Trophoblast cell (in vitro differentiated cells and primary cell): ENCODE measurements around the gene PCNT.

Experiments
- DNase-seq, 2 donors: peaks; one replicate each; pipeline ENCODE4 v3.0.0-alpha.2; 2016
- H2AFZ ChIP-seq: 2 replicates; pipeline ENCODE4 v1.6.1; 2013; ENCODE audit warnings: low read length, moderate library complexity, mild to moderate bottlenecking; ENCODE audit not compliant: insufficient read depth, poor library complexity
- H2AK5ac ChIP-seq: 2 replicates; pipeline ENCODE4 v1.6.1; 2013; ENCODE audit warnings: mild to moderate bottlenecking, low read length
- H2BK120ac ChIP-seq: 2 replicates; pipeline ENCODE4 v1.6.1; 2013; ENCODE audit warnings: low read length, mild to moderate bottlenecking, moderate library complexity; ENCODE audit not compliant: insufficient read depth, poor library complexity
- H2BK12ac ChIP-seq: 2 replicates; pipeline ENCODE4 v1.6.1; 2013; ENCODE audit warnings: mild to moderate bottlenecking, low read length, moderate library complexity
- H2BK5ac ChIP-seq: 2 replicates; pipeline ENCODE4 v1.6.1; 2013; ENCODE audit warnings: low read length, low read depth, moderate library complexity, mild to moderate bottlenecking; ENCODE audit not compliant: poor library complexity
- H3K14ac ChIP-seq: 2 replicates; pipeline ENCODE4 v1.6.1; 2013; ENCODE audit warnings: mild to moderate bottlenecking, low read length
- H3K18ac ChIP-seq: 2 replicates; pipeline ENCODE4 v1.6.1; 2013; ENCODE audit warnings: mild to moderate bottlenecking, low read length
- H3K23ac ChIP-seq: 2 replicates; pipeline ENCODE4 v1.6.1; 2013; ENCODE audit warnings: low read length
- H3K27ac ChIP-seq: 2 replicates; pipeline ENCODE4 v1.5.1; 2013; ENCODE audit warnings: low read depth, mild to moderate bottlenecking, inconsistent platforms, low read length, moderate library complexity
- H3K27me3 ChIP-seq: 2 replicates; pipeline ENCODE4 v1.6.1; 2013; ENCODE audit warnings: inconsistent platforms, mild to moderate bottlenecking, low read length, moderate library complexity; ENCODE audit not compliant: insufficient read depth
- H3K36me3 ChIP-seq, 2 experiments: 1 replicate in 1 of 2; 2 replicates in 1 of 2; pipeline ENCODE4 v1.6.1; 2013; ENCODE audit warnings: low read length in 2 of 2, mild to moderate bottlenecking in 2 of 2, moderate library complexity in 1 of 2; ENCODE audit not compliant: insufficient read depth in 2 of 2, control insufficient read depth in 1 of 2
- H3K4ac ChIP-seq: 2 replicates; pipeline ENCODE4 v1.6.1; 2013; ENCODE audit warnings: low read depth, mild to moderate bottlenecking, low read length, moderate library complexity
- H3K4me1 ChIP-seq, 2 experiments: 1 replicate in 1 of 2; 2 replicates in 1 of 2; pipeline ENCODE4 v1.6.1; 2013; ENCODE audit warnings: low read length in 2 of 2, mild to moderate bottlenecking in 2 of 2, moderate library complexity in 1 of 2; ENCODE audit not compliant: insufficient read depth in 2 of 2, control insufficient read depth in 1 of 2
- H3K4me2 ChIP-seq: 2 replicates; pipeline ENCODE4 v1.6.1; 2013; ENCODE audit warnings: inconsistent platforms, mild to moderate bottlenecking, low read length, moderate library complexity
- H3K4me3 ChIP-seq: 2 replicates; pipeline ENCODE4 v1.5.1; 2013; ENCODE audit warnings: mild to moderate bottlenecking, low read depth, low read length, inconsistent platforms
- H3K79me1 ChIP-seq: one replicate; pipeline ENCODE4 v1.6.1; 2013; ENCODE audit warnings: low read length
- H3K79me2 ChIP-seq: 2 replicates; pipeline ENCODE4 v1.6.1; 2013; ENCODE audit warnings: low read length, mild to moderate bottlenecking; ENCODE audit not compliant: control insufficient read depth, insufficient read depth, poor library complexity
- H3K9ac ChIP-seq: 2 replicates; pipeline ENCODE4 v1.6.1; 2013; ENCODE audit warnings: mild to moderate bottlenecking, low read length
- H3K9me3 ChIP-seq: 2 replicates; pipeline ENCODE4 v1.6.1; 2013; ENCODE audit warnings: low read depth, mild to moderate bottlenecking, control low read depth, inconsistent platforms, low read length; ENCODE audit not compliant: insufficient read depth
- H4K12ac ChIP-seq: 2 replicates; pipeline ENCODE4 v1.6.1; 2013; ENCODE audit warnings: low read depth, mild to moderate bottlenecking, low read length, moderate library complexity
- H4K8ac ChIP-seq: 2 replicates; pipeline ENCODE4 v1.6.1; 2013; ENCODE audit warnings: low read depth, mild to moderate bottlenecking, low read length, moderate library complexity
- H4K91ac ChIP-seq: one replicate; pipeline ENCODE4 v1.6.1; 2013; ENCODE audit warnings: low read depth, mild to moderate bottlenecking, low read length, moderate library complexity
- WGBS: extraction: QIAGEN DNeasy Blood & Tissue Kit; methylation state at CpG from one replicate; pipeline ENCODE4 v1.1.7; 2013; ENCODE audit warnings: missing lambda C conversion rate; ENCODE audit not compliant: insufficient read length, insufficient coverage; ENCODE audit errors: extremely low coverage; 5-methylcytosine and 5-hydroxymethylcytosine counted together

PCNT gene

DNA sequence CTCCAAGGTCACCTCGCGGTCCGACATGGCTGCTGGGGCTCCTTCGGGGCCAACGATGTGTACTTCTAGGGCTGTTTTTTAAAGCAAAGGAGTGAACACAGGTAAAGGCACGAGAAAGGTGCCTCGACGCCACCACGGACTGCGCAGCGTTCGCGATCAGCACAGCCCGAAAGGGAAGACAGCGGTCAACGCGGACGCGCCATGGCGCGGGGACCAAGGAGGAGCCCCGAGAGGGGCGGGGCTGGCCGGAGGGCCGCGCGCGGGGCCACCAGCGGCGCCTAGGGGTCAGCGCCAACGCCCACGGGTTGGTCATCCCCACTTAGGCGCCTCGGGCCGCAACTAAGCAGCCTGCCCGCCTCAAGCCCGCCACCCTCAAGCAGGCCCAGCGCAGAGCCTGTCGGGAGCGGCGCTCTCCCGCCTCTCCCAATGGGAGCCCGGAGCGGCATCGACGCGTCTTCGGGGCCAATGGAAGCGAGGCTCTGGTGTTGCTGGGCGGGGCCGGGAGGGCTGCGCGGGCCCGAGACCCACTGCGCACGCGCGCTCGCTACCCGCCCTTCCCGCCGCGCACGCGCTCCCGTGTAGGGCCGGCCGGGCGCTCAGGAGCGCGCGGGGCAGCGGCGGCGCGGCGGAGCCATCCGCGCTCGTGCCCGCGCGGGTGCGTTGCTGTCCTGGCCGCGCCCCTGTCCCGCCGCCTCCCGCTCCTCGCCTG lies 134.5 kb downstream of the PCNT start, which contains the start of gene DIP2A:
Gene DIP2A, plus strand, starts transcription at position 577 of the 709 bp plus-strand sequence. CDS start 241 bp downstream, outside the sequence.
- H3K27ac ChIP-seq, result peak within 1 kb of the TSS; percentile 79
- H3K18ac ChIP-seq, result peak within 1 kb of the TSS; percentile 94
- H3K27me3 ChIP-seq, result no peaks in the 10 kb centered on the region
- H3K4me1 ChIP-seq, result peaks cover 9 to 10% of the 10 kb centered on the region in 2 experiments
- no CpG with 5 or more reads among the region's 91 CpGs for WGBS
- peak within 1 kb of the TSS; percentile 100 for H3K4me3 ChIP-seq
- no peak within 1 kb of the TSS for H3K23ac ChIP-seq
- H2BK12ac ChIP-seq, result peak within 1 kb of the TSS; percentile 15
- peak within 1 kb of the TSS; percentile 89 for H4K12ac ChIP-seq
- peak; percentile 99 for DNase-seq
- peaks cover 14% of the 10 kb centered on the region for H3K79me2 ChIP-seq
- H2BK5ac ChIP-seq, result peak within 1 kb of the TSS; percentile 84
- peak within 1 kb of the TSS; percentile 84 for H2BK120ac ChIP-seq
- H3K14ac ChIP-seq, result peak within 1 kb of the TSS; percentile 93
- H2AFZ ChIP-seq, result peak within 1 kb of the TSS; percentile 74
- H3K4ac ChIP-seq, result peak within 1 kb of the TSS; percentile 76
- H3K36me3 ChIP-seq, result peaks cover 2% of the 10 kb centered on the region in 2 experiments
- H3K79me1 ChIP-seq, result peaks cover 11% of the 10 kb centered on the region
- H3K9ac ChIP-seq, result peak within 1 kb of the TSS; percentile 97
- peak within 1 kb of the TSS; percentile 88 for H4K8ac ChIP-seq
- peak within 1 kb of the TSS; percentile 93 for H4K91ac ChIP-seq
- peak within 1 kb of the TSS; percentile 91 for H3K4me2 ChIP-seq
- H2AK5ac ChIP-seq, result peak within 1 kb of the TSS; percentile 43
- H3K9me3 ChIP-seq, result no peaks in the 10 kb centered on the region

DNA sequence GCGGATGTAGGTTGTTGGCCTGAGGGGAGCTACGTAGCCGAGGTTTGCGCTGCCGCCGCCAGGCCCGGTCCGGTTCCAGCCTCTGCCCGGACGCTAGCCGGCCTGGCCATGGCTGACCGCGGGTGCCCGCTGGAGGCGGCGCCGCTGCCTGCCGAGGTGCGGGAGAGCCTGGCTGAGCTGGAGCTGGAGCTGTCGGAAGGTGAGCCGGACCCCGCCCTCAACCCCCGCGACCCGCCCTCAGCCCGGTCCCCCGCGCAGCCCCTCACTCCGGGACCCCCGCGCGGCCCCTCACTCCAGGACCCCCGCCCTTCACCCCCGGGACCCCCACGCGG lies 135.0 kb downstream of the PCNT start:
- Histone ChIP-seq H4K8ac (peak overlapping the region; percentile 55), H3K79me2 (peaks cover 14% of the 10 kb centered on the region), H2BK120ac (peak overlapping the region; percentile 73), H3K27ac (peak overlapping the region; percentile 60), H3K9ac (peak overlapping the region; percentile 97), H3K4me1 (peaks cover 9 to 10% of the 10 kb centered on the region in 2 experiments), H2BK5ac (peak overlapping the region; percentile 47), H3K27me3 (no peaks in the 10 kb centered on the region), H3K36me3 (peaks cover 2 to 5% of the 10 kb centered on the region in 2 experiments), H2BK12ac (no peak overlapping the region), H3K14ac (peak overlapping the region; percentile 93), H2AFZ (peak overlapping the region; percentile 35), H2AK5ac (peak overlapping the region; percentile 43), H3K18ac (peak overlapping the region; percentile 94), H3K9me3 (no peaks in the 10 kb centered on the region), H4K91ac (peak overlapping the region; percentile 78), H4K12ac (peak overlapping the region; percentile 16), H3K23ac (no peak overlapping the region), H3K4me3 (peak overlapping the region; percentile 100), H3K79me1 (peaks cover 11% of the 10 kb centered on the region), H3K4ac (peak overlapping the region; percentile 28), H3K4me2 (peak overlapping the region; percentile 62)
- DNase-seq, result no peak
- no CpG with 5 or more reads among the region's 36 CpGs for WGBS

DNA sequence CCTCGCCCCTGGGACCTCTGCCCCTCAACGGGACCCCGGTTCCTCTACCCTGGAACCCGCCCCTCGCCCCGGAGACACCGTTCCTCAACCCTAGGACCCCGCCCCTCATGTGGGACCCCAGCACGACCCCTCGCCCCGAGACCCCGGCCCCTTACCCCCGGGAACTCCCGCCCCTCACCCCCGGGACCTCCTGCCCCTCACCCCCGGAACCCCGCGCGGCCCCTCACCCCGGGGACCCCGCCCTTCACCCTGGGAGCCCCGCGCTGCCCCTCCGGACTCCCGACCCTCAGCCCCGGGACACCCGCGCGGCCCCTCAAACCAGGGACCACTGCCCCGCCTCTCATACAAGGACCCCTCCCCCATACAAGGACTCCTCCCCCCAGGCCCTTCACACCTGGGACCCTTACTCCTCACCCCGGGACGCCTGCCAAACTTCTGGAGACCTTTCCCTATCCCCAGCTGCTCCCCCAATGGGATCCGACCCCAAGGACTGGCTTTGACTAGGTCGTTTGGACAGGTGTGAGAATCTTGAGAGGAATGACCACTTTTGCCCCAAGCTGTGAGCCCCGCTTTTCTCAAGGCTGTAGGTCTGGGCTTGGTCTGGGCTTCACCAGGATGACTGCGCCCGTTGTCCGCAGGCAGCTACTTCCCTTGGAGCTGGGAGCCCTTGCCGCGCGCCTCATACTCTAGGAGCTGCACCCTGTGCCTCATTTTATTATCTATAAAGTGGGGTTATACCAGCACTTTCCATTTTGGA lies 135.6 kb downstream of the PCNT start:
- Histone ChIP-seq H2AFZ (peak overlapping the region; percentile 66), H3K27ac (no peak overlapping the region), H3K4me2 (peak overlapping the region; percentile 91), H3K9me3 (no peaks in the 10 kb centered on the region), H3K27me3 (no peaks in the 10 kb centered on the region), H3K4ac (peak overlapping the region; percentile 46), H4K12ac (peak overlapping the region; percentile 72), H3K79me2 (peaks cover 14% of the 10 kb centered on the region), H4K8ac (peak overlapping the region; percentile 55), H2BK5ac (no peak overlapping the region), H2AK5ac (no peak overlapping the region), H3K36me3 (peaks cover 4 to 5% of the 10 kb centered on the region in 2 experiments), H3K9ac (peak overlapping the region; percentile 30), H3K4me3 (peak overlapping the region; percentile 100), H3K14ac (peak overlapping the region; percentile 40), H3K4me1 (peaks cover 9 to 10% of the 10 kb centered on the region in 2 experiments), H2BK120ac (peak overlapping the region; percentile 46), H3K23ac (no peak overlapping the region), H3K18ac (peak overlapping the region; percentile 85), H3K79me1 (peaks cover 11% of the 10 kb centered on the region), H4K91ac (peak overlapping the region; percentile 78), H2BK12ac (no peak overlapping the region)
- DNase-seq, result peak in 1 of 2 donors; percentile 28
- no CpG with 5 or more reads among the region's 41 CpGs for WGBS

DNA sequence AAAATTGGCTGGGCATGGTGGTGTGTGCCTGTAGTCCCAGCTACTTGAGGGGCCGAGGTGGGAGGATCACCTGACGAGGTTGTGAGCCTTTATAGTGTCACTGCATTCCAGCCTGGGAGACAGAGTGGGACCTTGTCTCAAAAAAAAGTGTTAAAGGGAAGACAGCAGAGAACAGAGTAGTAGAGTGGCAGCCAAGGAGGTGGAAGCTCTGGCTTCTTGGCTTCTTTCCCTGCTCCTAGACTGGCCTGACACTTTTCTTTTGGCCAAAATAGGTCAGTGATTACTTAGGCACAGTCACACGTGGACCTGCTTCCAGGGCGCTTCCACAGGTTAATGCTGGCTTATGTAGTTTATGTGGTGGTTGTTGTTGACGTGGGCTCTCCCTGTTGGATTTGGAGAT lies 138.0 kb downstream of the PCNT start:
- H2BK12ac ChIP-seq, result no peak overlapping the region
- H2BK120ac ChIP-seq, result no peak overlapping the region

More for the DNA sequence above, 138.0 kb downstream of the PCNT start:
- H2AK5ac ChIP-seq, result no peak overlapping the region
- no peaks in the 10 kb centered on the region for H3K27me3 ChIP-seq
- peaks cover 3 to 5% of the 10 kb centered on the region in 2 experiments for H3K36me3 ChIP-seq
- no peak for DNase-seq
- no peak overlapping the region for H3K27ac ChIP-seq
- H2AFZ ChIP-seq, result no peak overlapping the region
- H3K9ac ChIP-seq, result no peak overlapping the region
- H4K8ac ChIP-seq, result no peak overlapping the region
- H3K4me3 ChIP-seq, result no peak overlapping the region
- H4K12ac ChIP-seq, result no peak overlapping the region
- H3K9me3 ChIP-seq, result no peaks in the 10 kb centered on the region
- peaks cover 11% of the 10 kb centered on the region for H3K79me1 ChIP-seq
- H2BK5ac ChIP-seq, result no peak overlapping the region
- peak overlapping the region; percentile 38 for H3K18ac ChIP-seq
- no peak overlapping the region for H3K14ac ChIP-seq
- H3K79me2 ChIP-seq, result peaks cover 14% of the 10 kb centered on the region
- H3K4me1 ChIP-seq, result peaks cover 9 to 10% of the 10 kb centered on the region in 2 experiments
- H3K4ac ChIP-seq, result peak overlapping the region; percentile 14
- no peak overlapping the region for H4K91ac ChIP-seq
- no peak overlapping the region for H3K23ac ChIP-seq
- H3K4me2 ChIP-seq, result no peak overlapping the region
- WGBS, result no CpG with 5 or more reads among the region's 5 CpGs
